MM.1S (cell line): ENCODE measurements around the gene INPP5D.

Experiments used
- EZH2phosphoT487 ChIP-seq: fragments of 300-600 bp; sonication (generic); IDR thresholded peaks from 2 replicates; pipeline ENCODE4 v1.6.1; 2018; ENCODE audit warnings: antibody characterized with exemption, low read length
- TF ChIP-seq, protein P1 (sequence below): fragments of 300-600 bp; sonication (generic); IDR thresholded peaks from 2 replicates; pipeline ENCODE4 v1.5.1; 2016; ENCODE audit warnings: antibody characterized with exemption, low read length, mixed read lengths

- TF ChIP-seq EZH2phosphoT487 = no peak
- TF ChIP-seq, protein P1, sequence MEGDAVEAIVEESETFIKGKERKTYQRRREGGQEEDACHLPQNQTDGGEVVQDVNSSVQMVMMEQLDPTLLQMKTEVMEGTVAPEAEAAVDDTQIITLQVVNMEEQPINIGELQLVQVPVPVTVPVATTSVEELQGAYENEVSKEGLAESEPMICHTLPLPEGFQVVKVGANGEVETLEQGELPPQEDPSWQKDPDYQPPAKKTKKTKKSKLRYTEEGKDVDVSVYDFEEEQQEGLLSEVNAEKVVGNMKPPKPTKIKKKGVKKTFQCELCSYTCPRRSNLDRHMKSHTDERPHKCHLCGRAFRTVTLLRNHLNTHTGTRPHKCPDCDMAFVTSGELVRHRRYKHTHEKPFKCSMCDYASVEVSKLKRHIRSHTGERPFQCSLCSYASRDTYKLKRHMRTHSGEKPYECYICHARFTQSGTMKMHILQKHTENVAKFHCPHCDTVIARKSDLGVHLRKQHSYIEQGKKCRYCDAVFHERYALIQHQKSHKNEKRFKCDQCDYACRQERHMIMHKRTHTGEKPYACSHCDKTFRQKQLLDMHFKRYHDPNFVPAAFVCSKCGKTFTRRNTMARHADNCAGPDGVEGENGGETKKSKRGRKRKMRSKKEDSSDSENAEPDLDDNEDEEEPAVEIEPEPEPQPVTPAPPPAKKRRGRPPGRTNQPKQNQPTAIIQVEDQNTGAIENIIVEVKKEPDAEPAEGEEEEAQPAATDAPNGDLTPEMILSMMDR = no peak
These were observed 192.1 kb downstream of the INPP5D start for GRCh38 chr2:233252227-233252626.
